OCI-LY7 (cell line): ENCODE data around the gene SMIM44. TPM values are rescaled to one million over a fixed set of nuclear protein-coding genes. Genes with fewer than 3 reads are reported as not detected.
"Not testable (repeated sequence)": the region's sequence is repeated elsewhere in the genome, so short reads cannot be mapped to it uniquely, and the experiment has no call there.

ENCODE experiments used
- BruUV-seq: library from RNA; stranded (reverse); fragments of 400-500 nt; replicated peaks from 2 replicates; lab custom pipeline; 2021; lab: Mats Ljungman, UMichigan
- CTCF ChIA-PET: fragments of 300-600 bp; sonication (Branson Sonifier 250); formaldehyde crosslinking; loops from one replicate; lab custom pipeline; 2022; ENCODE audit warnings: antibody characterized with exemption; ENCODE audit not compliant: unreplicated experiment; lab: Charles Lee
- POLR2A ChIA-PET: fragments of 300-600 bp; sonication (Branson Sonifier 250); formaldehyde crosslinking; loops from one replicate; lab custom pipeline; 2022; ENCODE audit warnings: antibody characterized with exemption; lab: Charles Lee
- DNase-seq: peaks from one replicate; pipeline ENCODE4 v3.0.0-alpha.2; 2015; ENCODE audit warnings: low spot score
- H2AFZ ChIP-seq: fragments of 200-600 bp; sonication (generic), shearing (Covaris generic); 2 replicates; pipeline ENCODE4 v1.6.1; 2014; ENCODE audit warnings: mild to moderate bottlenecking, antibody characterized with exemption, low read length, moderate library complexity
- H3K27ac ChIP-seq: fragments of 200-600 bp; sonication (generic); 2 replicates; pipeline ENCODE4 v1.5.1; 2014; ENCODE audit warnings: mixed run types, low read depth, mild to moderate bottlenecking, moderate library complexity, low read length, inconsistent platforms; ENCODE audit not compliant: poor library complexity, severe bottlenecking
- H3K36me3 ChIP-seq: fragments of 200-600 bp; sonication (generic); 2 replicates; pipeline ENCODE4 v1.6.1; 2014; ENCODE audit warnings: mild to moderate bottlenecking, antibody characterized with exemption, low read length, moderate library complexity, mixed read lengths; ENCODE audit not compliant: insufficient read depth
- H3K4me1 ChIP-seq: fragments of 200-600 bp; sonication (generic); 2 replicates; pipeline ENCODE4 v1.5.1; 2014; ENCODE audit warnings: mild to moderate bottlenecking, low read length; ENCODE audit not compliant: insufficient read depth, poor library complexity, severe bottlenecking
- H3K4me2 ChIP-seq: fragments of 200-600 bp; sonication (generic); 2 replicates; pipeline ENCODE4 v1.6.1; 2014; ENCODE audit warnings: mild to moderate bottlenecking, low read length
- H3K4me3 ChIP-seq: fragments of 200-600 bp; sonication (generic); 2 replicates; pipeline ENCODE4 v1.5.1; 2014; ENCODE audit warnings: mild to moderate bottlenecking, low read depth, low read length; ENCODE audit not compliant: poor library complexity, severe bottlenecking
- H3K79me2 ChIP-seq: fragments of 200-600 bp; sonication (generic); 2 replicates; pipeline ENCODE4 v1.6.1; 2016; ENCODE audit warnings: low read depth, mild to moderate bottlenecking, low read length, moderate library complexity, mixed read lengths; ENCODE audit not compliant: insufficient read depth
- H3K9me2 ChIP-seq: fragments of 200-600 bp; sonication (generic); 2 replicates; pipeline ENCODE4 v1.6.1; 2016; ENCODE audit warnings: mild to moderate bottlenecking, low read length, mixed read lengths; ENCODE audit not compliant: insufficient read depth
- H3K9me3 ChIP-seq: fragments of 200-600 bp; sonication (generic); 2 replicates; pipeline ENCODE4 v1.6.1; 2014; ENCODE audit warnings: mild to moderate bottlenecking, mixed run types, low read length, mixed read lengths
- H4K20me1 ChIP-seq: fragments of 200-600 bp; sonication (generic); 2 replicates; pipeline ENCODE4 v1.6.1; 2014; ENCODE audit warnings: mild to moderate bottlenecking, antibody characterized with exemption, low read length, moderate library complexity, mixed read lengths; ENCODE audit not compliant: insufficient read depth
- CTCF ChIP-seq: fragments of 200-600 bp; sonication (generic); conservative IDR thresholded peaks from 2 replicates; pipeline ENCODE4 v1.5.1; 2014; ENCODE audit warnings: mild to moderate bottlenecking, antibody characterized with exemption, low read length, moderate library complexity, mixed read lengths
- EZH2phosphoT487 ChIP-seq: fragments of 200-600 bp; sonication (generic); IDR thresholded peaks from 2 replicates; pipeline ENCODE4 v1.6.1; 2018; ENCODE audit warnings: low read depth, borderline replicate concordance, mild to moderate bottlenecking, mixed run types, antibody characterized with exemption, low read length, moderate library complexity, mixed read lengths
- intact Hi-C: fragments of 100-400 bp; cut with micrococcal nuclease; formaldehyde crosslinking; loops from one replicate; pipeline ENCODE4 v1.10.0; 2022; ENCODE audit not compliant: unreplicated experiment
- total RNA-seq, 2 experiments: library from RNA; depleted of rRNA in 1 of 2; stranded (reverse); fragments of >200 nt in 1 of 2; shearing (Covaris generic) in 1 of 2; gene quantifications; 2 replicates each; pipeline ENCODE4 v1.2.3, GENCODE V29; 2014 to 2022

SMIM44 gene
- total RNA-seq, 2 experiments from 2014 or later: not detected

DNA sequence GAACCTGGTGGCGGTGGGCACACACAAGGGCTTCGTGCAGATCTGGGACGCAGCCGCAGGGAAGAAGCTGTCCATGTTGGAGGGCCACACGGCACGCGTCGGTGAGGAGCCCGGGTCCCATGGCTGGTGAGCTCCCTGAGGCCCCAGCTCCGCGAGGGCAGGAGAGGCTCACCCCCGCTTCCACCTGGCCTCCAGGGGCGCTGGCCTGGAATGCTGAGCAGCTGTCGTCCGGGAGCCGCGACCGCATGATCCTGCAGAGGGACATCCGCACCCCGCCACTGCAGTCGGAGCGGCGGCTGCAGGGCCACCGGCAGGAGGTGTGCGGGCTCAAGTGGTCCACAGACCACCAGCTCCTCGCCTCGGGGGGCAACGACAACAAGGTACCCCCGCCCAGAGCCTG, 48.5 kb upstream of the SMIM44 start:
- Histone ChIP-seq H4K20me1 (no peaks in the 10 kb centered on the region), H3K27ac (no peak overlapping the region), H3K79me2 (no peaks in the 10 kb centered on the region), H3K36me3 (peaks cover 58% of the 10 kb centered on the region), H2AFZ (no peak overlapping the region), H3K9me3 (no peaks in the 10 kb centered on the region), H3K9me2 (no peaks in the 10 kb centered on the region), H3K4me3 (no peak overlapping the region), H3K4me2 (no peak overlapping the region), H3K4me1 (no peaks in the 10 kb centered on the region)
- intact Hi-C loops: no loop called here
- no peak for DNase-seq
- CTCF ChIA-PET: no interaction called here
- POLR2A ChIA-PET: no interaction called here
- TF ChIP-seq CTCF (no peak), EZH2phosphoT487 (no peak)
- BruUV-seq: no TSS peak

GRCh38 chr19:3530389-3530788, 47.1 kb upstream of the SMIM44 start:
- H3K4me2 ChIP-seq: no peak overlapping the region
- TF ChIP-seq EZH2phosphoT487 (no peak), CTCF (no peak)
- peaks cover 54% of the 10 kb centered on the region for H3K36me3 ChIP-seq
- no peaks in the 10 kb centered on the region for H3K4me1 ChIP-seq
- no TSS peak for BruUV-seq
- DNase-seq: no peak
- CTCF ChIA-PET: no interaction called here
- no peaks in the 10 kb centered on the region for H4K20me1 ChIP-seq
- no peaks in the 10 kb centered on the region for H3K9me2 ChIP-seq
- H2AFZ ChIP-seq: no peak overlapping the region
- no peak overlapping the region for H3K27ac ChIP-seq
- H3K4me3 ChIP-seq: no peak overlapping the region
- H3K79me2 ChIP-seq: no peaks in the 10 kb centered on the region
- H3K9me3 ChIP-seq: no peaks in the 10 kb centered on the region
- intact Hi-C loops: no loop called here
- POLR2A ChIA-PET: no interaction called here

DNA sequence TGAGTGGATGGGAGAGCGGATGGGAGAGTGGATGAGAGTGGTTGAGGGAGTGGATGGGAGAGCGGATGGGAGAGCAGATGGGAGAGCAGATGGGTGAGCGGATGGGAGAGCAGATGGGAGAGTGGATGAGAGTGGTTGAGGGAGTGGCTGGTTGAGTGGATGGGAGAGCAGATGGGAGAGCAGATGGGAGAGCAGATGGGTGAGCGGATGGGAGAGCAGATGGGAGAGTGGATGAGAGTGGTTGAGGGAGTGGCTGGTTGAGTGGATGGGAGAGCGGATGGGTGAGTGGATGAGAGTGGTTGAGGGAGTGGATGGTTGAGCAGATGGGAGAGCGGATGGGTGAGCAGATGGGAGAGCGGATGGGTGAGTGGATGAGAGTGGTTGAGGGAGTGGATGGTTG, 46.1 kb upstream of the SMIM44 start:
- peaks cover 51% of the 10 kb centered on the region for H3K36me3 ChIP-seq
- DNase-seq: not testable (repeated sequence)

More for the DNA sequence above, 46.1 kb upstream of the SMIM44 start:
- H3K9me2 ChIP-seq, H2AFZ ChIP-seq, intact Hi-C loops, H3K27ac ChIP-seq, H3K79me2 ChIP-seq, BruUV-seq, H3K4me2 ChIP-seq, H4K20me1 ChIP-seq, CTCF ChIA-PET, H3K4me1 ChIP-seq, H3K9me3 ChIP-seq, POLR2A ChIA-PET, H3K4me3 ChIP-seq: not testable (repeated sequence)
